ENCODE data around the gene AUTS2.

AUTS2 gene

DNA sequence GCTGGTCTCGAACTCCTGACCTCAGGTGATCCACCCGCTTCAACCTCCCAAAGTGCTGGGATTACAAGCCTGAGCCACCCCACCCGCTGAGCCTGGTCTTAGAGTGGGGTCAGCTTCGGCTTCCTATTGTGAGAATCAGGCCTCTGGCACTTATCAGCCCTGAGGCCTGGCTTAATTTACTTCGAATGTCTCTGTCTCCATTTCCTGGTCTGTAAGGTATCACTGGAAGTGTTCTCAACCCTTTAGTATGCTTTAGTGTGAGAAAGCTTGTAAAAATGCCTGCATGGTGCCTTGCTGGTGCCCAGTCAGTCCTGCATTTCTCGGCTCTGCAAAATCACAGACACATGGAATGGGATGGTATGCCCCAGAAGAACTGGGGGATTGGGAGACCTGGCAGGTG is 862.3 kb downstream of the AUTS2 start:
- DNase-seq = no peak

GRCh38 chr7:70463352-70463938 is 865.2 kb downstream of the AUTS2 start:
- DNase-seq = no peak

GRCh38 chr7:70466725-70467364 is 868.6 kb downstream of the AUTS2 start:
- no peak for DNase-seq

- DNase-seq = no peak
These were observed 872.5 kb downstream of the AUTS2 start for GRCh38 chr7:70470746-70471145.

- DNase-seq = no peak
These were observed 874.4 kb downstream of the AUTS2 start for GRCh38 chr7:70472601-70473237.

DNA sequence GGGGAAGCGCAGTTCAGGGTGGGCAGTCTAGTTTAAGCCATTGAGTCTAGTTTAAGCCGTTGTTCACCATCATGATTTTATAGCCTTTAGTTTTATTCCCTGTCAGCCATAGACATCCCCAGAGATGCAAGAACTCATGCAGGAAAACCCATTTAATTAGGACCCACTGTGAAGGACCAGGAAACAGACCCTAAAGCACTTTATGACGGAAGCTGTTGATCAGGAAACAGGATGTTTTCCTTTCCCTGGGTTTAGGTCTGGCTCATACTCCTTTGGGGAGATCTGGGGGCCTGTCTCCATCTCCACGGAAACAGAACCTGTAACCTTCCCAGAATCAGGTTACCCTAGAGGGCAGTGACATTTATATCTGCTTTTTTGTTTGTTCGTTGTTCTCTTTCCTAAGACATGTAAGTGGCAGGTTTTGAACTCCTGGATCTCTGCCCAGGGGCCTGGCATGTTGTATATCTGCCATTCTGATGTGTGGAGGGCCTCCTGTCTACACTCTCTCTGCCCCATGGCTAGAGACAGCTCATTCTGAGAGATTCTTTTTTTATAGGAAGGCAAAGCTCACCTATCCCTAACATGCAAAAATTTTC is 876.5 kb downstream of the AUTS2 start:
- DNase-seq = no peak

GRCh38 chr7:70477036-70478010 is 879.0 kb downstream of the AUTS2 start:
- DNase-seq = no peak

- DNase-seq = no peak
These were observed 881.1 kb downstream of the AUTS2 start for GRCh38 chr7:70479153-70480021.

GRCh38 chr7:70480927-70481569 is 882.8 kb downstream of the AUTS2 start:
- no peak for DNase-seq

GRCh38 chr7:70481570-70482123 is 883.4 kb downstream of the AUTS2 start:
- DNase-seq = no peak

GRCh38 chr7:70484255-70484654 is 886.0 kb downstream of the AUTS2 start:
- DNase-seq = no peak

GRCh38 chr7:70486977-70487376 is 888.7 kb downstream of the AUTS2 start:
- no peak for DNase-seq

DNA sequence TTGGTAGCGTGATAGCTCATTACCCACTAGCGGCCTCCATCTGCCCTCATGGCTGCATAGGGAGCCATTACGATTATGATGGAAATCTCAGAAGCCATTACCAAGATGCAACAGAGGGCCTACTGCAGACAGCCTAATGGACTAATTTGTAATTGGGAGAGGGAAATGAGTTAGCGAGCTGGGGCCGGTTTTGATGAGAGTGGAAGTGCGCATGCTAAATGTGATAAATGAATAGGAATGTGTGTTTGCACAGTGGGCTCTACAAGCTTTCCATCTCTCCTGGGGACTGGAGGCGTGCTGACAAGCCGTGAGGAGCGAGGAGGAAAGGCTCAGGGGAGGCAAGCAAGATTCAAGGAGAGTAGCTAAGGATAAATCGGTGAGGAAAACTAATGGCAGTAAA is 889.2 kb downstream of the AUTS2 start:
- peak; percentile 57 for DNase-seq

DNA sequence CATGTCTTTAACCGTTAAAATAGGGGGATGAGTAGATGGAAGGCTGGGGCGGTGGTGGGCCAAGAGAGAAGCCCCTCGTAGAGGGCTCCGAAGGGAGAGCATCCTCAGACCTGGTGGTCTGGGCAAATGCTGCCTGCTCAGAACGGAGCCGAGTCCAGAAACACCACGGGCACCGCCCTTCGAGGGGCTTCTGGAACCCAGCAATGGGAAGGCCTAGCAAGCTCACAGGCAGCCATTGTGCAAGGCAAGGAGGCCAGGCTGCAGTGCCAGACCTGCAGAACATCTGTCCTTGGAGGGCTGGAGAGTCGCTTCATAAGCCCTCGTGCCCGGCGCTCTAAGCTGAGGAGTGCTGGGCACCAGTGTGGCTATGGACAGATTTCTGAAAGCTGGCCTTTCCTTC is 889.6 kb downstream of the AUTS2 start:
- no peak for DNase-seq

DNA sequence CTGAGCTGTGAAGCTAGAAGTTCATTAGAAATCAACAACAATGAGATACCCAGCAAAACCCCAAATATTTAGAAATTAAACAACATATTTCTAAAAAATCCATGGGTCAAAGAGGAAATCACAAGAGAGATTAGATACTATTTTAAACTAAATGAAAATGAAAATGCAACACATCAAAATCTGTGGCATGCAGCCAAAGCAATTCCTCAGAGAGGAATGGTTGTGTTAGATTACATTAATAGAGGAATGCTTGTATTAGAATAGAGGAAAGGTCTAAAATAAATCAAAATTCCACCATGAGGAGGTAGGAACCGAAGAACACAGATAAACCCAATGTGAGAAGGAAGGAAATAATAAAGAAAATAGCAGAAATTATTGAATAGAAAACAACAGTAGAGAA is 891.5 kb downstream of the AUTS2 start:
- DNase-seq = no peak

DNA sequence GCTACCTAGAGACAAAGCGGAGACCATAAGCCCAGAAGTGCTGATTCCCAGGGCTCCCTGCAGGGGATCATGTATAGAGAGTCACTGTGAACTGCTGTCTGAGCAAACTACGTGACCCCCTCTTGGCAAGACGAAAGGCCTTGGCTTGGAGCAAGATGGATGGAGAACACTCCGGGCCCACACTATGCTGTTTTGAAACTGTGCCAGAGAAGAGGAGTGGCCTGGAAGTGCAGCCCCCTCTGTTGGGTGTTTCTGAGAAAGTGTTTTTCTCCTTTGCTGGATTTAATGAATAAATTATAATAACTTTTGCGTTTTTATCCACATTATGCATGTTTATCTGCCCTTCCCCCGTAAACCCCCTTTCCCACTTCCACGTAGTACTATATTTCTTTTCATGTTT is 894.4 kb downstream of the AUTS2 start:
- no peak for DNase-seq

DNA sequence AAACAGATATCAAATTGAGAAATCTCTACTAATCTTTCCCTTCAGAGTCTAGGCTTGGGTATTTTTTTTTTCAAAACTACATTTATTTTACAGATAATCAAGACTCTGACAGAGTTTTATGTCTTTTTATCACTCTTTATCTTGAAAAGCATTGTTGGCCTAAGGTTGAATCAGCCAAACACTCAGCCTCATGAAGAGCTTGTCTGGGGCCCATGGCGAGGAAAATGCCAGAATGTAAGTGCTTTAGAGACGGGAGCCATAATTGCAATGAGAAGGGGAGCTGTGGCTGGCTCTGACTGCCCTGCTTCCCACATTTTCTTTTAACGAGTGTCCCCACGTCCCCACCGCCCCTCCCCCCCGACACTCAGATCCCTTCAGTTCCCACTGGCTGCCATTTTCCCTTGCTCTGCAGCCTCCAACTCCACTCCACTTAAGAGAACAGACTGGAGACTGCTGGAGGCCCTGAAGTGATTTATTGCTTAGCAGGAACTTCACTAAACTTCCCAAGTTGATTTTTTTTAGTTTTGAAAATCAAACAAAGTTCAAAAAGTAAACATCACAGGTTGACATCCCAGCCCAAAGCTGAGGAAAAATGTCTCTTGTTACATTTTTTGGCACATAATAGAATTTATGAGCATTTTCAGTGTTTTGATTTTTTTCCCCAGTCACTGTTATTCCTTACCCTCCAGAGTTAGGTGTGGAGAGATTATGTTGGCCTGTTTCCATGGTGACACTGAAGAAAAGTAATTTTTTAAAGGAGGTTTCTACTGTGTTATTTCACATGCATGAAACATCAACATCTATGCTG is 896.2 kb downstream of the AUTS2 start:
- DNase-seq = no peak

GRCh38 chr7:70495033-70495376 is 896.7 kb downstream of the AUTS2 start:
- no peak for DNase-seq

GRCh38 chr7:70497793-70498192 is 899.5 kb downstream of the AUTS2 start:
- no peak for DNase-seq

Data from NCI-H748 treated with DMSO at 0.1 percent for 48 hours (cell line).